ENCODE measurements around the gene RASAL1.

DNA sequence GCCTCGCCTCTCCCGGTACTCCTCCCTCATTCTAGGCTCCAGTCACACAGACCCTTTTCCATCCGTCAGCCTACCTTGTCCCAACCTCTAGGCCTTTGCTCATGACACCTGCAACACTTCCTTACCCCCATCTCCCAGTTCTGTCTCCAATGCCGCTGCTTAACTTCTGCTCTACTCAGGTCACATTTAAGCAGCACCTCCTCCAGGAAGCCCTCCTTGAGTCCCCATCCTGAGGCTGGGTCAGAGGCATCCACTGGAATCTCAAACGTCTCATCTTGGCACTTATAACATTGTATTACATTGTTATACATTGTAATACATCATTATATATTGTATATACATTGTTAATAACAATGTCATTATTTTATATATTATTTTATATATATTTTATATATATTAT, 32.8 kb downstream of the RASAL1 start:
- no peak for TF ChIP-seq ZNF274 (IDR thresholded peaks at IDR 0.05; ENCODE audit: low read depth, low read length)
- no peak for TF ChIP-seq EGR1 (IDR thresholded peaks at IDR 0.05; ENCODE audit: low read depth)
- TF ChIP-seq EZH2 (IDR thresholded peaks at IDR 0.05) = no peak
- TF ChIP-seq POLR2AphosphoS5 (IDR thresholded peaks at IDR 0.05; ENCODE audit: low read depth, low read length) = no peak
- TF ChIP-seq POLR2A (IDR thresholded peaks at IDR 0.05; ENCODE audit: borderline replicate concordance, extremely low read depth, insufficient read depth, insufficient read length) = no peak
- TF ChIP-seq, protein P1, sequence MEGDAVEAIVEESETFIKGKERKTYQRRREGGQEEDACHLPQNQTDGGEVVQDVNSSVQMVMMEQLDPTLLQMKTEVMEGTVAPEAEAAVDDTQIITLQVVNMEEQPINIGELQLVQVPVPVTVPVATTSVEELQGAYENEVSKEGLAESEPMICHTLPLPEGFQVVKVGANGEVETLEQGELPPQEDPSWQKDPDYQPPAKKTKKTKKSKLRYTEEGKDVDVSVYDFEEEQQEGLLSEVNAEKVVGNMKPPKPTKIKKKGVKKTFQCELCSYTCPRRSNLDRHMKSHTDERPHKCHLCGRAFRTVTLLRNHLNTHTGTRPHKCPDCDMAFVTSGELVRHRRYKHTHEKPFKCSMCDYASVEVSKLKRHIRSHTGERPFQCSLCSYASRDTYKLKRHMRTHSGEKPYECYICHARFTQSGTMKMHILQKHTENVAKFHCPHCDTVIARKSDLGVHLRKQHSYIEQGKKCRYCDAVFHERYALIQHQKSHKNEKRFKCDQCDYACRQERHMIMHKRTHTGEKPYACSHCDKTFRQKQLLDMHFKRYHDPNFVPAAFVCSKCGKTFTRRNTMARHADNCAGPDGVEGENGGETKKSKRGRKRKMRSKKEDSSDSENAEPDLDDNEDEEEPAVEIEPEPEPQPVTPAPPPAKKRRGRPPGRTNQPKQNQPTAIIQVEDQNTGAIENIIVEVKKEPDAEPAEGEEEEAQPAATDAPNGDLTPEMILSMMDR (IDR thresholded peaks at IDR 0.05 in 2 of 3, conservative IDR thresholded peaks at IDR 0.05 in 1 of 3; ENCODE audit: borderline replicate concordance in 1 of 3, insufficient read depth in 1 of 3, low read depth in 2 of 3, low read length in 2 of 3) = no peak
- no peak for TF ChIP-seq TCF7L2 (IDR thresholded peaks at IDR 0.05; ENCODE audit: borderline replicate concordance, extremely low read depth, insufficient read depth, insufficient read length)
- TF ChIP-seq, protein P2, sequence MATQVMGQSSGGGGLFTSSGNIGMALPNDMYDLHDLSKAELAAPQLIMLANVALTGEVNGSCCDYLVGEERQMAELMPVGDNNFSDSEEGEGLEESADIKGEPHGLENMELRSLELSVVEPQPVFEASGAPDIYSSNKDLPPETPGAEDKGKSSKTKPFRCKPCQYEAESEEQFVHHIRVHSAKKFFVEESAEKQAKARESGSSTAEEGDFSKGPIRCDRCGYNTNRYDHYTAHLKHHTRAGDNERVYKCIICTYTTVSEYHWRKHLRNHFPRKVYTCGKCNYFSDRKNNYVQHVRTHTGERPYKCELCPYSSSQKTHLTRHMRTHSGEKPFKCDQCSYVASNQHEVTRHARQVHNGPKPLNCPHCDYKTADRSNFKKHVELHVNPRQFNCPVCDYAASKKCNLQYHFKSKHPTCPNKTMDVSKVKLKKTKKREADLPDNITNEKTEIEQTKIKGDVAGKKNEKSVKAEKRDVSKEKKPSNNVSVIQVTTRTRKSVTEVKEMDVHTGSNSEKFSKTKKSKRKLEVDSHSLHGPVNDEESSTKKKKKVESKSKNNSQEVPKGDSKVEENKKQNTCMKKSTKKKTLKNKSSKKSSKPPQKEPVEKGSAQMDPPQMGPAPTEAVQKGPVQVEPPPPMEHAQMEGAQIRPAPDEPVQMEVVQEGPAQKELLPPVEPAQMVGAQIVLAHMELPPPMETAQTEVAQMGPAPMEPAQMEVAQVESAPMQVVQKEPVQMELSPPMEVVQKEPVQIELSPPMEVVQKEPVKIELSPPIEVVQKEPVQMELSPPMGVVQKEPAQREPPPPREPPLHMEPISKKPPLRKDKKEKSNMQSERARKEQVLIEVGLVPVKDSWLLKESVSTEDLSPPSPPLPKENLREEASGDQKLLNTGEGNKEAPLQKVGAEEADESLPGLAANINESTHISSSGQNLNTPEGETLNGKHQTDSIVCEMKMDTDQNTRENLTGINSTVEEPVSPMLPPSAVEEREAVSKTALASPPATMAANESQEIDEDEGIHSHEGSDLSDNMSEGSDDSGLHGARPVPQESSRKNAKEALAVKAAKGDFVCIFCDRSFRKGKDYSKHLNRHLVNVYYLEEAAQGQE (IDR thresholded peaks at IDR 0.05; ENCODE audit: low read depth) = no peak
- TF ChIP-seq RAD21 (IDR thresholded peaks at IDR 0.05; ENCODE audit: low read depth) = no peak
- no peak for TF ChIP-seq SIN3A (IDR thresholded peaks at IDR 0.05; ENCODE audit: low read depth)
